SH-SY5Y (cell line): ENCODE measurements around the gene SIRPB2.

Experiments used
- GATA2 ChIP-seq: IDR thresholded peaks from 2 replicates; pipeline ENCODE4 v1.6.1; 2011; ENCODE audit warnings: mild to moderate bottlenecking, low read depth, low read length
- GATA3 ChIP-seq: IDR thresholded peaks from 2 replicates; pipeline ENCODE4 v1.6.1; 2011; ENCODE audit warnings: low read depth, mild to moderate bottlenecking, low read length, moderate library complexity

DNA sequence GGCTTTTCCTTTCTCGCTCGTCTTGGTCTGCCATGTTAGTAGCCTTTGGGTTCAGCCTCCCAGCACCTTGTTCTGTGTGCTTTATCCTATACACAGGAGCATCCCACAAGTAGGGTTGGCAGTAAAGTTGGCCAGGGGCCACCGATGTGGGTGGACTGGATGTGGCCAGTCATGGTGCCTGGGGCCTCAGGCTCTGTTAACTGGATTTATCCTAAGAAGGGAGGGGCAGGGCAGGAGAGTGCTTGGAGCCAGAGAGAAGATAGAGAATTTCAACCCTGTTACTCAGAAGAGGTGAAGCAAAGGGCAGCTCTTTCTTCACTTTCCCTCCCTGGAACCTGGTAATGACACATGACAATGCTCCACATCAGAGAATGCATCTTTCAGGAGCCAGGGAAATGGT, 14.1 kb upstream of the SIRPB2 start:
- TF ChIP-seq GATA3, result no peak
- no peak for TF ChIP-seq GATA2
